ENCODE measurements around the gene KIF26B.

- TF ChIP-seq CTCF (IDR thresholded peaks at IDR 0.05; ENCODE audit: low read depth, low read length) (no peak), POLR2A (IDR thresholded peaks at IDR 0.05; ENCODE audit: extremely low read depth, insufficient read length) (no peak)
These were observed 86.8 kb downstream of the KIF26B start for GRCh38 chr1:245241526-245242130.

Measured in NB4 (cell line).